ENCODE results near the gene NDUFAF5.

Gene NDUFAF5

GRCh38 chr20:13778827-13779226 is 6.0 kb upstream of the NDUFAF5 start:
- DNase-seq (ENCODE audit: low spot score): no peak

- no peak for DNase-seq (ENCODE audit: low spot score)
Measured at GRCh38 chr20:13783528-13783927, 1.3 kb upstream of the NDUFAF5 start.

GRCh38 chr20:13784271-13784892 is 446 bp upstream of the NDUFAF5 start:
- DNase-seq (ENCODE audit: low spot score): no peak

GRCh38 chr20:13786143-13786828 is 1.5 kb downstream of the NDUFAF5 start:
- DNase-seq (ENCODE audit: low spot score): no peak

- no peak for DNase-seq (ENCODE audit: low spot score)
Measured at GRCh38 chr20:13788167-13788834, 3.5 kb downstream of the NDUFAF5 start.

GRCh38 chr20:13790708-13791107 is 5.9 kb downstream of the NDUFAF5 start:
- DNase-seq (ENCODE audit: low spot score): no peak

GRCh38 chr20:13791540-13792459 is 7.0 kb downstream of the NDUFAF5 start:
- no peak for DNase-seq (ENCODE audit: low spot score)

GRCh38 chr20:13793001-13793400 is 8.2 kb downstream of the NDUFAF5 start:
- no peak for DNase-seq (ENCODE audit: low spot score)

- DNase-seq (ENCODE audit: low spot score): no peak
Measured at GRCh38 chr20:13794667-13795066, 9.8 kb downstream of the NDUFAF5 start.

DNA sequence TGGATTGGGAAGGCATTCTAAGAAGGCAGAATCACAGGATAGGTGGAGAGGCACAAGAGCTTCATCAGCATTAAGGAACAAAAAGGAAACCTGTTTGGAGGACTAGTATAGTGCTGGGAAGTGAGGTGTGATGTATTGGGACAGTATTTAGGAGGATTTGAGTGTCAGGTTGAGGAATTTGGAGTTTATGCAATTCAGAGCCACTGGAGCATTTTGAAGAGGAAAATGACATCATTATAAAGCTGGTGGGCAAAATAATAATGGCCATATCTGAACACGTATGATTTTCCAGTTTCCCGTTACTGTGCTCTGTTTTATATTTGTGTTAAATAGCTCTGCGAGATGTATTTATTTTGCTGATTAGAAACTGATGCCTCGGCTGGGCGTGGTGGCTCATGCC is 14.2 kb downstream of the NDUFAF5 start:
- DNase-seq (ENCODE audit: low spot score): no peak

GRCh38 chr20:13799974-13800373 is 15.1 kb downstream of the NDUFAF5 start:
- DNase-seq (ENCODE audit: low spot score): no peak

- DNase-seq (ENCODE audit: low spot score): peak; percentile 78
Measured at GRCh38 chr20:13800728-13801134, 15.9 kb downstream of the NDUFAF5 start.

GRCh38 chr20:13809373-13809772 is 24.5 kb downstream of the NDUFAF5 start:
- DNase-seq (ENCODE audit: low spot score): no peak

- no peak for DNase-seq (ENCODE audit: low spot score)
Measured at GRCh38 chr20:13809855-13810254, 25.0 kb downstream of the NDUFAF5 start.

GRCh38 chr20:13810446-13810845 is 25.6 kb downstream of the NDUFAF5 start:
- no peak for DNase-seq (ENCODE audit: low spot score)

DNA sequence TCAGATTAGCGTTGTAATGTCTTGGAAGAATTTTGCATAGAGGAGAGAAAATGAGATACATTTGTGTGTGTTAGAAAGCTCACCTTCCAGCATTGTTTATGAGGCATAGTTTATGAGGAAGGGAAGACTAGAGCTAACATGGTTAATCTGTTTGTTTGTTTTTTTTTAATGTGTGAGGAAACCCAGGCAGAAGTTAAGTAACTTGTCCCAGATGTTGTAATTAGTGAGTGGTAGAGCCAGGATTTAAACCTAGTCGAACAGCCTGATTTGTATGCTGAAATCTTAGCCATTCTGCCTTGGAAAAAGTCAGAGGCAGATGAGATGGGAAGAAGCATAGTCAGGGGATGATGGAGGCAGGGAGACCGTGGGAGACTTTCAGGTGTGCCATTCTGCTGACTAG is 29.1 kb downstream of the NDUFAF5 start:
- no peak for DNase-seq (ENCODE audit: low spot score)

DNA sequence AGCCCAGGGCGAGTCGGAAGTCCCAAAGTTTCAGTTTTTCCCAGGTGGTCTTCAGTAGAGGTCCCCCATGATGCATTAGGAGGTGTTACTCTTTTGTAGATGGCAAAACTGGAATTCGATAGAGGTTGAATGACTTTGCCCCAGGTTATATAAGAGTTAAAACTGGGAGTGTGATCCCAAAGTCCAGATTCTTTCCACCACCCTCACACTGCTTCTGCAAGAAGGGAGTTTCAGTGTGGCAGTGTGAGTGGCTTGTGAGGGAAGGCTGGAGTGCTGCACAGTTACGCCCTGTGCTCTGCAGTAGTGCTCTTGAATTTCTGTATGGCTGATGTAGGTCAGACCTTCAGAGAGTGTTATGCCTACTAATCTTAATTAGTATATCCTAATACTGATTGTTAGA is 29.8 kb downstream of the NDUFAF5 start:
- DNase-seq (ENCODE audit: low spot score): no peak

GRCh38 chr20:13816757-13817156 is 31.9 kb downstream of the NDUFAF5 start:
- DNase-seq (ENCODE audit: low spot score): no peak

DNA sequence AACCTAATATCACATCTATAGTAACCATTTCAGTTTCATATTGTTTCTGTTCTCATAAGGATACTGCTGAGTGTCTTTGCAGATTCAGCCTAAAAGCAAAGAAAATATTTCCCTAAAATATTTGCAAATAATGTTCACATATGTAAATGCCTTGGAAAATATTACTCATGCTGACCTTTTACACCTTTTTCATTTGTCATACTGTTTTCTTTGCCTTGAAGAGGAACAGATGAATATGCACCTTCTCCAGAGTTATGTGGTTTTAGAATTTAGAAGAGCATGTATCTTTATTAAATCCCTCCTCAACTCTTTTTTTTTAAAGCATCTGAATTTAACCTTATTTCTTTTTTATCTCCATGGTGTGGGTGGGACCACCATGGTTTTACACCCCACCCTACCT is 32.5 kb downstream of the NDUFAF5 start:
- DNase-seq (ENCODE audit: low spot score): no peak

DNA sequence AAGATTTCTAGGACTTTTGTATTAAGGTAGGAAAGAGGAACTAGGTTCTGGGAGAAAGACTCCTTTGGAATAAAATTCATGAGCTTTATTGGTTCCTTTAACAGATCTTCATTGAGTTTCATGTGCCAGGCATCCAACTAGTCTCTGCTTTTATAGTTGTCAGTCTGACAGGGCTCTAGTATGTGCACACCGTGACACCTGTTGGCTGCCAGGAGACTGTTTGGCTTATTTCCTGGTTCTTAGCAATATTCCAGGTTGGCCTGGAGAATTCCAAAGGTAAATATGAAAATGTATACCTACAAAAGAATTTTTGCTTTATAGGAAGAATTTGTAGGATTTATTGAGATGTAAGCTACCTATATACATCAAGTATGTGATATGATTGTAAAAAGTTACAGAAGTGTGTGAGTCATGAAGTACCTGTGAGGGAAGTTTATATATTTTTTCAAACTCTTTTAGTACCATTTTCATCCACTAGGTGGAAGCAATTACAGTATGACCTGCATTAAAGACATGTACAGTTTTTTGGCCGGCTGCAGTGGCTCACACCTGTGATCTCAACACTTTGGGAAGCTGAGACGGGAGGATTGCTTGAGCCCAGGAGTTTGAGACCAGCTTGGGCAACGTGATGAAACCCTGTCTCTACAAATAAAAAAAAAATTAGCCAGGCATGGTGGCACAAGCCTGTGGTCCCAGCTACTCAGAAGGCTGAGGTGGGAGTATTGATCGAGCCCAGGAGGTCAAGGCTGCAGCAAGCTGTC is 35.2 kb downstream of the NDUFAF5 start:
- no peak for DNase-seq (ENCODE audit: low spot score)

- no peak for DNase-seq (ENCODE audit: low spot score)
Measured at GRCh38 chr20:13821876-13822275, 37.0 kb downstream of the NDUFAF5 start.

DNA sequence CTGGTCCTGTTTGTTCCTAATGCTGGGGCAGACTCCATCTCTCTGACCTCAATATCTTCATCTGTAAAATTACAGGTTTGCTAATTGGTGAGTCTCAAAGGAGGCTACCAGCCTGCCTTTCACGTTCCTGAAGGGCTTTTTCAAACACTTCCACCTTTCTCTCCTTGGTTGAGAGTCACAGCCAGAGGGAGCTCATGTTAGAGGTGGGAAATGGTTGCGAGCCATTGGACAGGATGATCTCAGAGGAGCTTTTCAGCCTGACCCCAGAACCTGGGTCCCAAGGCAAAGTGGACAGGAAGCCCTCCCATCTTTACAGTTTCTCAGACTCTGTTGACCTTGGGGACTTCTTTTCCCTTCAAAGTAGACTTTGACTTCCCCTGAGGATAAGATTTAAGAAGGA is 37.6 kb downstream of the NDUFAF5 start:
- no peak for DNase-seq (ENCODE audit: low spot score)
